Stimulated activated CD4-positive, alpha-beta T cell treated with anti-CD3 and anti-CD28 coated beads, Interleukin-15, amount 100 ng/mL, for 1 hour (primary cell): ENCODE data around the gene PALD1.

ENCODE experiments used
- DNase-seq, 2 donors: peaks; one replicate each; pipeline ENCODE4 v3.0.0-alpha.2; 2020; ENCODE audit warnings: low read depth in 1 of 2, low spot score in 1 of 2

The PALD1 gene

DNA sequence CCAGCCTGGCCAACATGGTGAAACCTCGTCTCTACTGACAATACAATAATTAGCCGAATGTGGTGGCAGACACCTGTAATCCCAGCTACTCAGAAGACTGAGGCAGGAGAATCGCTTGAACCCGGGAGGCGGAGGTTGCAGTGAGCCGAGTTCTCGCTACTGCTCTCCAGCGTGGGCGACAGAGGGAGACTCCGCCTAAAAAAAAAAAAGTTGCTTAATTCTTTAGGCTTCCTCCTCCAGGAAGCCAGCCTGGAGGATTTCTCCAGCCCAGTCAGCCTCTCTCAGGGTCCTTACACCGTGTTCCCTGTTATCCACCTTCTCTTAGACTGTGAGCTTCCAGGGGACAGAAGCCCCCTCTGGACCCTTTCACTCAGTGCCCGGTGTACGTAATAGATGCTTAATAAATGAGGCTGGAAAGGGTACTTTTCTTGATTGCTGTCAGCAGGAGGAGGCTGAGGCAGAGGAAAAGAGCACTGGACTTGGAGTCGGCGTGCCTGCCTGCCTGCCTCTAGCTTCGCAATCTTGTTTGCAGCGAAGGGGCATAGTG is 20.7 kb upstream of the PALD1 start:
- no peak for DNase-seq

DNA sequence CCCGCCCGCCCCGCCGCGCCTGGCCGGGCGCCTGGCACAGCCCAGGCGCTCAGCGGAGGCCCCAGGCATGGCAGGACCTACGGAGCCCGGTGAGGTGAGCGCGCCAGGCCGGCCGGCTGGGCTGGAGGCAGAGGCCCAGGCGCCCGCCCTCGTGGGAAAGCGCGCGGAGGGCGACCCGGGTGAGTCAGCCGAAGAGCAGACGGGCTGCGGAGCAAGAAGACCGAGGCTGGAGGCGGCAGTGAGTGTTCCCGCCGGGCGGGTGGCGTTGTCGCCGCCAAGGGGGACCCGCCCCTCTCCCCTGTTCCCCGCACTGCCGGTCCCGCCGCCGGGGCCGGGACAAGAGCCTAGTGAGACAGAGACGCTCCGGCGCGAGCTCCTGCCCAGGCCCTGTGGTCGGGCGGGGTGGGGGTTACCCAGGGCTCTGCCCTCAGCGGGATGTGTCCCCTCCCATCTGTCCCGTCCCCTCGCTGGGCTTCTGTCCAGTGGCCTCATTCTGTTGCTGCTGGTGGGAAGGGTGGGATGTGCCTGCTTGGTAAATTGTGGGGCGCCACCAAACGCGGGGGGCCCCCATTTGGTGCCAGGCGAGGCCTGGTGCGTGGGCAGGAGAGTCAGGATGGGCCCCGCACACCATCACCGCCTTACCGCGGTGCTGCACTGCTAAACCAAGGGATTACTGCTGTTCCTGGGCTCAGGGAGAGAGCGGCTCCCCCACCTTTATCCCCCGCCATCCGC is 20.1 kb upstream of the PALD1 start:
- peak in 1 of 2 donors; percentile 51 for DNase-seq

DNA sequence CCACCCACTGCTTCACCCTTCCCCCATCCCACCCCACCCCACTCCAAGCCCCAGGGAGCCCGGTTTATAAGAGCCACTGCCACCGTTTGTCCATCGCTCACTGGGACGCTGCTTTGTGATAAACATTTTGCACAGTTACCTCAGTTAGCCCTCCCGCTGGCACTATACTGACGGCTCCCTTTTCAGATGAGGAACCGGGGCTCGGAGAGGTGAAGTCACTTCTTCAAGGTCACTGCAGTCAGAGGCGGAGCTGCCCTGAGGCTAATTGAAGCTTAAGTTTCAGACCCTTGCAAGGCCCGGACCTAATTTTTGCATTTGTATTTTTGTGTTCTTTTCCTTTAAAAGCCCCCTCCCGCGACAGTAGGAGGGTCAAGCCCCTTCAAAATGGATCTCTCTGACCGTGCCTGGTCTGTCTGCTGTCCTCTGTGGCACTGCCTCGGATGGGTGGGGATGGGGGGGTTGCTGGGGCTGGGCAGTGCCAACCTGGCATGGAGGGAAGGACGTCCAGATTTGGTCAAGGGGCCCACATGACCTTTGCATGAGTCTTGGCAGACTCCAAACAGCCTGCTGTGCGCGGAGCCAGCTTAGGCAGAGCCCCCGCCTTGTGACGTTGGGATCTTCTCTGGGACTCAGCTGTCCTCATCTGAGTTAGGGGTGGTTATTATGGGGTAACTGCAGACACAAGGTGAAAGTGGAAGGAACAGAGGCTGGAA is 19.4 kb upstream of the PALD1 start:
- no peak for DNase-seq

DNA sequence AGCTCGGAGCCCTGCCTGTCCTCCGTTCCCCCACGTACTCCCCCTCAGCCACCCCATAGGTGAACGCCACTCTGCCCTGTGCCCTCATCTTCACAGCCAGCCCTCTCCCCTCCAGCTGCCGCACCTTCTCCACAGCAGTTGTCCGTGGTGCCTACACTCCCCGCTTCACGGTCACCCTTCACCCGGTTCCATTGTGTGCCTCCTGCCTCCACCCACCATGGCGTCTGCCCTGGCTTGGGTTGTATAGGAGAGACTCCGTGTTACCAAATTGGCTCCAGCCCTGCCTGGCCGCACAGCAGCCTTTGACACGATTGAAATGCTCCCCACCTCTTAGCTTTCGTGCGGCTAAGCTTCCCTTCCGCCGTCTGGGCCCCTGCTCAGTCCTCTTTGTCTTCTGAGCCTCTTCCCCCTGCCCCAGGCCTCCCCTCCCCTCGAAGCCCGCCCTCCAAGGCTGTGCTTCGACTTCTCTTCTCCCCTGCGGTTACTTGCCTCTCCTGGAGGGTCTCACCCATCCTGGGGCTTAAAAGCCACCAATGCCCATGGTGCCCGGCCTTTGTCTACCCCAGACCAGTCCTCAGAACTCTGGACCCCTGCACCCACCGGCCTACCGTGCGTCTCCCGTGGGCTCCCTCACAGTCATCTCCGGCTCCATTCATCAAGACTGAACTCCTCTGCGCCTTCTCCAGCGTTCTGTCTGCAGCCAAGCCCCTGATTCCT is 18.6 kb upstream of the PALD1 start:
- DNase-seq, result no peak

DNA sequence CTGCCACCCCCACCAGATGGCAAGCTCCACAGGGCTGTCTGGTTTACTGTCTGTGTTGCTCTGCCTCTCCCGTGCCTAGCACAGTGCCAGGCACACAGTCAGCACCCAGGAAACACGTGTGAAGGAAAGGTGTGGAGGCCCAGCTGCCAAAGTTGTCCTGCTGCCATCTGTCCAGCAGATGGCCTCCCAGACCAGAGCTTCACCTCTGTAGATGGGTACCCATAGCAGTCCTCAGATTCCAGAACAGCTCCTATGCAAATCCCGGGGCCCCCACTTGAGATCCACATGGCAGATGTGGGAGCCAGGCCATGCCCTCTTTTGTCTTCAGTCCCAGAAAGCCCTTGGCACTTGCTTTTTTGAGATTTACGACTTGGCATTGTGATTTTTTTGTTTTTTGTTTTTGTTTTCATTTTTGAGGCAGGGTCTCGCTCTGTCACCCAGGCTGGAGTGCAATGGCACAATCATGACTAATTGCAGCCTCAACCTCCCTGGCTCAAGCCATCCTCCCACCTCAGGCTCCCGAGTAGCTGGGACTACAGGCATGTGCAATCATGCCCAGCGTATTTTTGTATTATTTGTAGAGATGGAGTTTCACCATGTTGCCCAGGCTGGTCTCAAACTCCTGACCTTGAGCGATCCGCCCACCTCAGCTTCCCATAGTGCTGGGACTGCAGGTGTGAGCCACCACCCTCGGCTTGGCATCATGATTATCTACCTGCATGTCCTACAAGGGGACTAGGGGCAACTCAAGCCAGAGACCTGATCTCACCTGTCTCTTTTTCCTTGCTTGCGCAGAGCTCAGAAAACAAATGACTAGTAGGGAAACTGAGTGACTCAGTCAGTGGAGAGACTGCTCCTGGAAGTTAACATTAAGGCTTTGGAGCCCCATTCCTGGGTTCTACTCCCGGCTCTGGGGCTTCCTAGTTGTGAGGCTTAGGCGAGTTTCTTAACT is 16.9 kb upstream of the PALD1 start:
- DNase-seq, result peak in 1 of 2 donors; percentile 31

DNA sequence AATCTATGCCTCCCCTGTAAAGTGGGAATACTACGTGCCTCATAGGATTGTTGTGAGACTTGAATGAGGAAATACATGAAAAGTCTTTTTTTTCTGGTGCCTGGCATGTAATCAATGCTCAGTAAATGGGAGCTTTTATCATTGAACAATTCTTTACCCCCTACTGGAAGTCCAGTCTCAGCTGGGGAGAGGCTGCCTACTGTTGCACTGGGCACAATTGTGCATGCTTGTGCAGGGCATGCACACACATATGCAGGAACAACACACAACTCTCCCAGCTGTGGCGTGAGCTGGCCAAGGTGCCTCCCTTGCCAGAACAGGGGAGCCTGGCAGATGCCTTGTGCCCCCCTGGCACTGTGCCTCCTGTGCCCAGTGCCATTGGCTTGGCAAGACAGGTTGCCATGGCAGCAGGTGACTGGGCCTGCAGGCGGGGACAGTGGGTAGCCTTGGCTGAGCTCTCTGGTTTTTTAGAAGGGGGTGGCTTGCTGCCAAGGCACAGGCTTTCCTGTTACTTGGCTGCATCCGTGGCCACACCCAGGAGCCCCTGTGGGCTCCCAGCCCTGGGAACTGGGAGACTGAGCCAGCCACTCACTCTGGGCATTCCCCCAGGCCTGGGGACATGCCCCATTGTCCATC is 16.1 kb upstream of the PALD1 start:
- no peak for DNase-seq

DNA sequence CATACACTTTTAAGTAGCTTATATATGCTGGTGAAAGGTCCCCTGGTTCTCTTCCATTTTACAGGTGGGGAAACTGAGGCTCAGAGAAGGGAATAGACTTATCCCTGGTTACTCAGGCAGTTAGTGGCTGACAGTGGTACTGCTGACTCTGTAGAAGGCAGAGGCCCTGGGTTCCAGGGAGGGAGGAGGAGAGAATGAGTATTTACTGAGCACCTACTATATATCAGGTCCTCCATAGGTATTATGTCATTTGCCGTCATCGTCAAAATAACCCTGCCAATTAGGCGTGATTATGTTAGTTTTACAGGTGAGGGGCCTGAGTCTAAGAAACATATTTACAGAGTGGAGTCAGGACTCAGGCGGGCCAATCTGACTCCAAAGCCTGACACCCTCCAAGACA is 13.3 kb upstream of the PALD1 start:
- no peak for DNase-seq

DNA sequence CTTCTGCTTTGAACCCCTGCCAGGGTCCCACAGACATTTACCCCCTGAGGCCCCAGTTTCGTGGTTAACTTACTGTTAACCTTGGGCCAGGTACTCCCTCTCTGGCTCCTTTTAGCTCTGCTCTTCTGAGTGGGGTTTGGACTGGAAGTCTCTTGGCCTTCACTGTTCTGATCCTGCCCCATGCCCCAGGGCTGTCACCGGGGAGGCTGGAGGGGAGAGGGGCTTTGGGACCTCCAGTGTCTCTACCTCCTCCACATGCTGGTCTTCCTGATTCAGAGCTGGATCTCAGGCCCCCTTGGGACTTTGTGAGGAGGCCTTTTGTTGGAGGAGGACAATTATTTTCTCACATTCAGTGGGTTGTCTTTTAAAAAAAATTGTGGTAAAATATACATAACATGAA is 12.7 kb upstream of the PALD1 start:
- no peak for DNase-seq

DNA sequence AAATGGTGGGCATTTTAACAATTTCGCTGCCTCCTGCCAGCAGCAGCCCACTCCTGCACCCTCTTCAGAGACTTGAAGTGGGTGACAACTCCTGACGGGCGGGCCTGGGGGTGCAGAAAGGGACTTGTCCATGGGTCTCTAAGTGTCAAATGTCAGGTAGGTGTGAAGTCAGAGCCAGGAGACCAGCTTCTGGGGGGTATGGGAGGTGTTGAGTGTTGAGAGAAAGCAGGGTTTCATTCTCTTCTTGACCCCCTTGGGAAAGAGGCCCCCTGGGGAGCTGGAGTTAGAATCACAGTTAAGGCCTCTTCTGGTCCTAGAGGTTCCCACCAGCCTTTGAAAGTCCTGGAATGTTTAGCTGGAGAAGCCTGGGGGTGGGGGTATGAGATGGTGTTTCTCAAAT is 11.6 kb upstream of the PALD1 start:
- DNase-seq, result no peak

DNA sequence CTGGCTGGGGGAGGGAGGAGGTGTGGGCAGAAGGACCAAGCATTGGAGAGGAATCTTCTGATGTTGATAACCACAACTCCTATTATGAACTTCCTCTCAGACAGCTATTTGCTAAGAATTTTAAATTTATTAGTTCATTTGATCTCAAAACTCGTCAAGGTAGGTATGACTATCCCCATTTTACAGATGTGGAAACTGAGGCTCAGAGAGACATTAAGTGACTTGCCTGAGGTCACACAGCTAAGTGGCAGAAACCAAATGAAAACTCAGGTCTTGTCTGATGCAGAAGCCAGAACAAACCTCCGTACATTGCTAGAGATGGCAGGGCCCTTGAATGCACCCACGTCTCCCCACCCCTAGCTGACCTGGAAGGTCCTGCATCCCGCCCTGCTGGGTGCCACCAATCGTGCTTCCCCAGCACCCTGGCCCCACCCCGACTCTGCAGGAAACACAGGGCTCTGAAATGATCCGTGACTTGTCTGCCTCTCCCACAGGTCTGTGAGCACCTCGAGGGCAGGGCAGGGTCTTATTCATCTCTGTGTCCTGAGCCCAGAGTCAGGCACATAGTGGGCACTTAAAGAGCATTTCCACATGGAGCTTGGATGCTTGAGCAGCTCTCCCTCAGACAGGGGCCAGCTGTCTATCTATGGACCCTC is 5.6 kb upstream of the PALD1 start:
- no peak for DNase-seq

DNA sequence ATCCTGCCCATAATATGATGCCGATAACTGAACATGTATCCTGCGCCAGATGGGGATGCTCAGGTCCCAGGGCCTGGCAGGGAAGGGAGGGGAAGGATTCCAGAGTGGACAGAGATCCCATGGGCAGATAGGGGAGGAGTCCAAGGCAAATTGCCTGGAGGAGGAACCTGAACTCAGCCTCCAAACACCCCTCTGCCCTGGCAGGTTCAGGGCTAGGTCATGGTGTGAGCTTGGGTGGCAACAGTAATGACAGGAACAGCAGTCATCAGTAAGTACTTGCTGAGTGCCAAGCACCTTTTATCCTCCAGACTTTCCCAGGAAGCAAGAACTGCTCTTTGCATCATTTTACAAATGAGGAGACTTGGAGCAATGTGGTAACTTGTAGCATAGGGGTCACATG is 3.8 kb upstream of the PALD1 start:
- DNase-seq, result no peak

DNA sequence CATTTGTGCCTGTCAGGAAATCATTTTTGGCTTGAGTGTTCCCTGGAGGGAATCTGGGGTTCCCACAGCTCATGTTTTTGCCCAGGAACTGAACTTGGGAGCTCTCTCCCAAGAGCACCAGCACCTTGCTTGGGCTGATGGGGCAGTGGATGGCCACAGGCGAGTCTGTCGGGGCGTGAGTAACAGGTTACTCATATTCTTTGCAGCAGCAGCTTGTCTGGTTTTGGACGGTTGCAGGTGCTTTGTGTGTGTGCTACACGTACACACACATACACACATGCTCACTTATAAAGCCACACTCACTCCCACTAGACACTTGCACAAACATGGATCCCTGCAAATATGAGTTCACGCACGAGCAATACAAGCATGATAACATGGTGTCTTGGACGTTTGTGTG is 2.9 kb upstream of the PALD1 start:
- DNase-seq, result no peak

DNA sequence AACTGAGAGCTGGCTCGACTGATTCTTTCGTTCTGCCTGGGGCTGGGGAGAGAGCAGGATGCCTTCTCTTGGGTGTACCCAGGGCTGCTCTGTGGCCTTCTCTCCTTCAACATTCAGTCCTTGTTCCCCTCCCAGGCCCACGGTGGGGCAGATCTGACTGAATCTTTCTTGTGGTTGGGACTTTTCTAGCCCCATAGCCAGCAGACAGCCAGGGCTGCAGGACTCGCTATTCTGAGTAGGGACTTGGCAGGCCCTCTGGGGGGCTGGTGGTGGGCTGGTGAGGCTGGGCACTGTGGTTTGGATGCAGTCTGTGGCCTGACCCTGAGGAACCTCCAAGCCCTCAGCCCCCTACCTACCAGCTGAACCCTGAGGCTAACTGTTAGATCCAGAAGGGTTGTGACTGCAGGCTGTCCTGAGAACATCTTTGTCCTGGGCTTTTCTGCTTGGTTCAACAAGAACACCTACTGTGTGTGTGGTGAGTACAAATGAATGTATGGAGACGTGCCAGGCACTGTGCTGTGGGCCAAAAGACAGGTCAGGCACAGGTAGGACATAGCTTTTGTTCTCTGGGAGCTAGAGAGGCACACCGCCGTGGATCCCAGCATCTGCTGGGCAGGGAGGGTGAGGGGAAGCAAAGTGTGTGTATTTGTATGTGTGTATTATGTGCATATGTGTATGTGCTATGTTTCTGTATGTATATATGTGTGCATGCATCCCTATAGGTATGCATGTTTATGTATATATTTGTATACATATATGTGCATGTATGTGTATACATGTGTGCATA is 2.1 kb upstream of the PALD1 start:
- no peak for DNase-seq

DNA sequence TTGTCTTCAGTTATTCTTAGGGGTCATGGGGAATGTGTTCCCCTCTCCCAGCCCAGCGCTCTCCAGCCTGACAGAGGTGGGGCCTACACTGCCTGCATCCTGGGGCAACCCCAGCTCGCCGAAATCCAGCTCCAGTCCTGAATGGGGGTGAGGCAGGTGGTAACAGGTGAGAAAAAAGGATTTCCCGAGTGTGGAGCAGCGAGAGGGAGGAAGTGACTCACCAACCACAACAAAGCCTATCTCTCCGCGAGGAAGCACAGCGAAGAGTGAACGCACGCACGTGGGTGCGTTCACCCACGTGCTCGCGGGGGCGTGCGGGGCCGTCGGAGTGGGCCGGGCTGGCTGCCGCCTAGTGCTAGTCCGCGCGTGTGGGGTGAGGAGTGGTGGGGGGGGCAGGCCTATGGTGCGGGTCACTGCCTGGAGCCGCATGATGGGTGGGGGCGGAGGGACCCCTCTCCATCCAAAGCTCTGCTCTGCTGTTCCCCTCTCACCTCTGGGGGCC is 855 bp upstream of the PALD1 start:
- DNase-seq, result peak; percentile 50 to 63

DNA sequence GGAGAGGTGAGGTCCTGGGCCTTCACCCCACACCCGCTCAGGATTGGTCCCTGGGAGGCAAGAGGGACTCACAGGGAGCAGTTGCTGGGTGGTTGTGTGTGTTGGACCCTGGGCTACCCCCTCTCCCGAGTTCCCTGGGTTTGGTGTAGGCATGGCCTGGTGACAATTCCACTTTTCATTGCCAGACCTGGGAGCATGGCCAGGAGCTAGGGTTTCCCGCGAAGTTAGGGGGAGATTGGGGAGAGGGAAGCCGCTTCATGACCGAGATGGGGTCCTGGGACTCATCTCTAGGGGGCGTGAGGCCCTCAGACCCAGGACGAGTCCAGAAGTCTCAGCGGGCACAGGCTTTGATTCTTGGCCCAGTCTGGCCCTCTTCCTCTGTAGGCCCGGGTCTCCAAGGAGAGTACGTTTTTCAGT is 606 bp downstream of the PALD1 start:
- DNase-seq, result no peak

DNA sequence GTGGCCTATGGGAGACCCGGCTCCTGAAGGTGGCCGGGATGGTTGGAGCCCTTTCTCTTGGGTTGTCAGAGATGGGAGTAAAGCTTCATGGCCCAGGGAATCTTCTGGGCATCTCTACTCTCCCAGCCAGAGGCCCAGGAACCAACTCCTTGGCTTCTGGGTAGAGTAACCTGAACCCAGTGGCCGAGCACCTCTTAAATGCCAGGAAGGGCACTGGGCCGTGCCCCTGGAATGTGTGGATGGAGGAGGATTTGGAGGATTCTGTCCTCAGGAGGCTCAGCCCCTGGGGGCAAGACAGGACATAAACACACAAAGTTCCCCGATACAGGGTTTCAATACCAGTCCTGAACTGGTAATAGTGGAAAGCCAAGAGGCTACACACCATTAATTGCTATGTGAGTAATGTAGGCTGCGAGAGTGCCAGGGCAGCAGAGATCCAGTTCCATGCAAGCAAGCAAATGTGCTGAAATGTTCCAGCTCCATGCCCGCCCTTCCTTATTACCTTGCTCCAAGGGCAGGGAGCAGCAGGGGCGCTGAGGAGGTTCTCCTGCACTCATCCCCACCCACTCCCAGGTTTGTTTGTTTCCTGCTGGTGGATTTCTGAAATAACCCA is 1.2 kb downstream of the PALD1 start:
- no peak for DNase-seq

DNA sequence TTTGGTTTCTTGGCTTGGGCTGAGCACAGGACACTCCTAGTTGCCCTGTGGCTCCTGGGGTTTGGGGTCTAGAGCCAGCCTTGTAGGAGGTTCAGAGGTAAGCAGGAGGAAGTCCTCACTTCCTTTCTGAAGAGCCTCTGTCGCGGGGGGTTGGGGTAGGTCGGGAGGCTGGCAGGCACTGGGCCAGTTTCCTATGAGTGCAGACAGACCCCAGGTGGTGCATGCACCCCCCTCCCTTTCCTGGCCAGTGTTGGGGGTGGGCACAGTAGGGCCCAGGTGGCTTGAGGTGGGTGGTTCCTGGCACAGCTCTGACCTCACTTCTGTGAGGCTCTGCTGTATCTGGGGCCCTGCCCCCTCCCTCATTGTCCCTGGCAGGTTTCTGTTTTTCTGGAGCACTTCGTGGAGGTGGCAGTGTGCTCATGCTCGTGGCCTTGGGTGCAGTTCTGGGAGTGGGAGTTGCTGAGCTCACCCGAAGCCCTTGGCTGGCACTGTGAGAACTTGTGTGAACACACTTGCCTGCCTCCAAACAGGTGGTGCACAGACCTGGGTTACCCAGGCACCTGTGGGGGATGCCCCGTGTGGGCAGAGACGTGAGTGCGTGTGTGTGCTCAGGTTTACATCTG is 1.8 kb downstream of the PALD1 start:
- no peak for DNase-seq

DNA sequence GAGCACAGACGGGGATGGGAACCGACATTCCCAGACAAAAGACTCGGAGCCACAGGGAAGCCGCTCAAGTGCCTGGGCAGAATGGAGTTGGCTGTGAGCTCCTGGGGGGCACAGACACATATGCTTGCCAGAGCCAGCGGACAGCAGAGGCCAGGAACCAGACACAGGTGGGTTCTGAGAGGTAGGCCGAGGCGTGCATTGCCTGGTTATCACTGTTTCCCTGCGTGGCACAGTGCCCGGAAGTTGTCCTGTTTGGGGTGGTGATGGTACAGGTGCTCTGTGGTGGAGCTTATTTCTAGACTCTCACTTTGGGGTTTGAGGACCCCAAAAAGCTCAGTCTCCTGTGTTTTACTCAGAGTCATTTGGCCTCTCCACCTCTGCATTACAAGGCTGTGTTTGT is 2.5 kb downstream of the PALD1 start:
- DNase-seq, result no peak
